ENCODE measurements around the gene ACHE.

Gene ACHE

DNA sequence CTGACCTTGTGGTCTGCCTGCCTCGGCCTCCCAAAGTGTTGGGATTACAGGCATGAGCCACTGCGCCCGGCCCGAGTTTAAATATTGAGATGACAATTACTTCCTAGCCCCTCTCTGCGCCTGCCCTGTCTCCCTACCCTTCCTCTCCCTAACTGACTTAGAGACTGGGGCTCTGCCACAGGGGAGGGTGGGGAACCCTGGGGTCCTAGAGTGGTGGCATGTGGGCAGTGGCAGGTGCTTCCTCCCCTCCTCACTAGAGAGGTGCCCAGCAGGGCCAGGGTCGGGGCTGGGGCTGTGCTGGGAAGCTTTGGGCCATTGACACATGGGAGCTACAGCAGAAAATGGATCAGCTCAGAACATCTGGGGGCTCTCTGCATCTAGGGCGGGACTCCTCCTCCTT, 7.0 kb upstream of the ACHE start (continued):
- TF ChIP-seq, protein P1, sequence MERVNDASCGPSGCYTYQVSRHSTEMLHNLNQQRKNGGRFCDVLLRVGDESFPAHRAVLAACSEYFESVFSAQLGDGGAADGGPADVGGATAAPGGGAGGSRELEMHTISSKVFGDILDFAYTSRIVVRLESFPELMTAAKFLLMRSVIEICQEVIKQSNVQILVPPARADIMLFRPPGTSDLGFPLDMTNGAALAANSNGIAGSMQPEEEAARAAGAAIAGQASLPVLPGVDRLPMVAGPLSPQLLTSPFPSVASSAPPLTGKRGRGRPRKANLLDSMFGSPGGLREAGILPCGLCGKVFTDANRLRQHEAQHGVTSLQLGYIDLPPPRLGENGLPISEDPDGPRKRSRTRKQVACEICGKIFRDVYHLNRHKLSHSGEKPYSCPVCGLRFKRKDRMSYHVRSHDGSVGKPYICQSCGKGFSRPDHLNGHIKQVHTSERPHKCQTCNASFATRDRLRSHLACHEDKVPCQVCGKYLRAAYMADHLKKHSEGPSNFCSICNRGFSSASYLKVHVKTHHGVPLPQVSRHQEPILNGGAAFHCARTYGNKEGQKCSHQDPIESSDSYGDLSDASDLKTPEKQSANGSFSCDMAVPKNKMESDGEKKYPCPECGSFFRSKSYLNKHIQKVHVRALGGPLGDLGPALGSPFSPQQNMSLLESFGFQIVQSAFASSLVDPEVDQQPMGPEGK (CRISPR knock-in tag; IDR thresholded peaks at IDR 0.05; ENCODE audit: borderline replicate concordance) = no peak
- TF ChIP-seq PPARA (CRISPR knock-in tag; IDR thresholded peaks at IDR 0.05; ENCODE audit: borderline replicate concordance) (no peak), ZNF8 (CRISPR knock-in tag; IDR thresholded peaks at IDR 0.05) (no peak), ARNTL (CRISPR knock-in tag; IDR thresholded peaks at IDR 0.05; ENCODE audit: borderline replicate concordance, low read depth) (no peak)

DNA sequence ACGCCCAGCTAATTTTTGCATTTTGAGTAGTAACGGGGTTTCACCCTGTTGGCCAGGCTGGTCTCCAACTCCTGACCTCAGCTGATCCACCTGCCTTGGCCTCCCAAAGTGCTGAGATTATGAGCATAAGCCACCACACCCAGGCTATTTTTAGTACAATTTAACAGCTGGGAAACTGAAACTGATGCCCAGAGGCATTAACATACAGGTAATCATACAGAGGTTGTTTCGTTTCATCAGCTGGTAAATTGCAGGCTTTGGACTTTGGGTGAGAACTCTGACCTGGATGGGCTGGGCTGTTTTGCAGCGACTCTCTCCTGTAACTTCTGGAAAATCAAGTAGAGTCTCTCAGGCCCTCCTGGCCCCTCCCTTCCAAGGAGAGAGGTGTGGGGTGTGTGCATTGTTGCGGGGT, 6.2 kb upstream of the ACHE start:
- ATAC-seq = no peak
- TF ChIP-seq ESRRG (CRISPR knock-in tag; IDR thresholded peaks at IDR 0.05) (no peak), ZFP30 (CRISPR knock-in tag; IDR thresholded peaks at IDR 0.05) (no peak), ARNTL (CRISPR knock-in tag; IDR thresholded peaks at IDR 0.05; ENCODE audit: borderline replicate concordance, low read depth) (no peak), RARB (CRISPR knock-in tag; IDR thresholded peaks at IDR 0.05) (no peak), ZNF70 (CRISPR knock-in tag; IDR thresholded peaks at IDR 0.05) (no peak), ZNF565 (CRISPR knock-in tag; conservative IDR thresholded peaks at IDR 0.05; ENCODE audit: low read depth) (no peak), ZNF8 (CRISPR knock-in tag; IDR thresholded peaks at IDR 0.05) (no peak), CSDC2 (CRISPR knock-in tag; IDR thresholded peaks at IDR 0.05) (no peak), OSR1 (CRISPR knock-in tag; IDR thresholded peaks at IDR 0.05) (no peak), GLIS3 (CRISPR knock-in tag; IDR thresholded peaks at IDR 0.05) (no peak), ISL1 (CRISPR knock-in tag; IDR thresholded peaks at IDR 0.05) (no peak), ZFP3 (CRISPR knock-in tag; IDR thresholded peaks at IDR 0.05) (no peak), TOX (CRISPR knock-in tag; IDR thresholded peaks at IDR 0.05; ENCODE audit: borderline replicate concordance) (no peak), SNAI2 (CRISPR knock-in tag; IDR thresholded peaks at IDR 0.05) (no peak)
- TF ChIP-seq, protein P1 (CRISPR knock-in tag; IDR thresholded peaks at IDR 0.05; ENCODE audit: borderline replicate concordance) = no peak
- TF ChIP-seq, protein P2, sequence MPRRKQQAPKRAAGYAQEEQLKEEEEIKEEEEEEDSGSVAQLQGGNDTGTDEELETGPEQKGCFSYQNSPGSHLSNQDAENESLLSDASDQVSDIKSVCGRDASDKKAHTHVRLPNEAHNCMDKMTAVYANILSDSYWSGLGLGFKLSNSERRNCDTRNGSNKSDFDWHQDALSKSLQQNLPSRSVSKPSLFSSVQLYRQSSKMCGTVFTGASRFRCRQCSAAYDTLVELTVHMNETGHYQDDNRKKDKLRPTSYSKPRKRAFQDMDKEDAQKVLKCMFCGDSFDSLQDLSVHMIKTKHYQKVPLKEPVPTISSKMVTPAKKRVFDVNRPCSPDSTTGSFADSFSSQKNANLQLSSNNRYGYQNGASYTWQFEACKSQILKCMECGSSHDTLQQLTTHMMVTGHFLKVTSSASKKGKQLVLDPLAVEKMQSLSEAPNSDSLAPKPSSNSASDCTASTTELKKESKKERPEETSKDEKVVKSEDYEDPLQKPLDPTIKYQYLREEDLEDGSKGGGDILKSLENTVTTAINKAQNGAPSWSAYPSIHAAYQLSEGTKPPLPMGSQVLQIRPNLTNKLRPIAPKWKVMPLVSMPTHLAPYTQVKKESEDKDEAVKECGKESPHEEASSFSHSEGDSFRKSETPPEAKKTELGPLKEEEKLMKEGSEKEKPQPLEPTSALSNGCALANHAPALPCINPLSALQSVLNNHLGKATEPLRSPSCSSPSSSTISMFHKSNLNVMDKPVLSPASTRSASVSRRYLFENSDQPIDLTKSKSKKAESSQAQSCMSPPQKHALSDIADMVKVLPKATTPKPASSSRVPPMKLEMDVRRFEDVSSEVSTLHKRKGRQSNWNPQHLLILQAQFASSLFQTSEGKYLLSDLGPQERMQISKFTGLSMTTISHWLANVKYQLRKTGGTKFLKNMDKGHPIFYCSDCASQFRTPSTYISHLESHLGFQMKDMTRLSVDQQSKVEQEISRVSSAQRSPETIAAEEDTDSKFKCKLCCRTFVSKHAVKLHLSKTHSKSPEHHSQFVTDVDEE (CRISPR knock-in tag; IDR thresholded peaks at IDR 0.05) = no peak
- TF ChIP-seq, protein P3, sequence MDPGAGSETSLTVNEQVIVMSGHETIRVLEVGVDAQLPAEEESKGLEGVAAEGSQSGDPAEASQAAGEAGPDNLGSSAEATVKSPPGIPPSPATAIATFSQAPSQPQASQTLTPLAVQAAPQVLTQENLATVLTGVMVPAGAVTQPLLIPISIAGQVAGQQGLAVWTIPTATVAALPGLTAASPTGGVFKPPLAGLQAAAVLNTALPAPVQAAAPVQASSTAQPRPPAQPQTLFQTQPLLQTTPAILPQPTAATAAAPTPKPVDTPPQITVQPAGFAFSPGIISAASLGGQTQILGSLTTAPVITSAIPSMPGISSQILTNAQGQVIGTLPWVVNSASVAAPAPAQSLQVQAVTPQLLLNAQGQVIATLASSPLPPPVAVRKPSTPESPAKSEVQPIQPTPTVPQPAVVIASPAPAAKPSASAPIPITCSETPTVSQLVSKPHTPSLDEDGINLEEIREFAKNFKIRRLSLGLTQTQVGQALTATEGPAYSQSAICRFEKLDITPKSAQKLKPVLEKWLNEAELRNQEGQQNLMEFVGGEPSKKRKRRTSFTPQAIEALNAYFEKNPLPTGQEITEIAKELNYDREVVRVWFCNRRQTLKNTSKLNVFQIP (CRISPR knock-in tag; IDR thresholded peaks at IDR 0.05; ENCODE audit: borderline replicate concordance, low read depth) = no peak

DNA sequence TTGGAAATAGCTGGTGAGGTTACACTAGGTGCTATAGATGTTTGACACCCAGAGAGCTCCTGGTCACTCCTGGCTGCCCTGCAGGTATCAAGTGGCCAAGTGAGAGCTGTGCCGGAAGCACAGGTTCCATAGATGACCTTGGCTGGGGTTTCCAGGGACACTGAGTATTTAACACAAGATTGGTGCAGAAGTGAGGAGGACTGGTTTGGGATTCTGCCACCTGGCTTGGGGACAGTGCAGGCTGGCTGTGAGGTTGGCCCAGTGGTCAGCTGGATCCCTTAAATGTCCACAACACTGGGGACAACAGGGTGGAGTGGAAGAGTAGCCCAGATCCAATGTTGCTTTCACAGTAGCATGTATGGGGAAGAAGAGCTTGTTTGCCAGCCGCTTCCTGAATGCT, 5.3 kb upstream of the ACHE start:
- ATAC-seq = no peak
- TF ChIP-seq, protein P4, sequence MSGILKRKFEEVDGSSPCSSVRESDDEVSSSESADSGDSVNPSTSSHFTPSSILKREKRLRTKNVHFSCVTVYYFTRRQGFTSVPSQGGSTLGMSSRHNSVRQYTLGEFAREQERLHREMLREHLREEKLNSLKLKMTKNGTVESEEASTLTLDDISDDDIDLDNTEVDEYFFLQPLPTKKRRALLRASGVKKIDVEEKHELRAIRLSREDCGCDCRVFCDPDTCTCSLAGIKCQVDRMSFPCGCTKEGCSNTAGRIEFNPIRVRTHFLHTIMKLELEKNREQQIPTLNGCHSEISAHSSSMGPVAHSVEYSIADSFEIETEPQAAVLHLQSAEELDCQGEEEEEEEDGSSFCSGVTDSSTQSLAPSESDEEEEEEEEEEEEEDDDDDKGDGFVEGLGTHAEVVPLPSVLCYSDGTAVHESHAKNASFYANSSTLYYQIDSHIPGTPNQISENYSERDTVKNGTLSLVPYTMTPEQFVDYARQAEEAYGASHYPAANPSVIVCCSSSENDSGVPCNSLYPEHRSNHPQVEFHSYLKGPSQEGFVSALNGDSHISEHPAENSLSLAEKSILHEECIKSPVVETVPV (CRISPR knock-in tag; IDR thresholded peaks at IDR 0.05) = no peak
- TF ChIP-seq ZNF70 (CRISPR knock-in tag; IDR thresholded peaks at IDR 0.05) (no peak), OSR1 (CRISPR knock-in tag; IDR thresholded peaks at IDR 0.05) (no peak), GLIS3 (CRISPR knock-in tag; IDR thresholded peaks at IDR 0.05) (no peak), TCF4 (CRISPR knock-in tag; IDR thresholded peaks at IDR 0.05; ENCODE audit: borderline replicate concordance) (no peak), SNAI2 (CRISPR knock-in tag; IDR thresholded peaks at IDR 0.05) (no peak), ZNF565 (CRISPR knock-in tag; conservative IDR thresholded peaks at IDR 0.05; ENCODE audit: low read depth) (no peak), ZC3H10 (CRISPR knock-in tag; IDR thresholded peaks at IDR 0.05) (no peak), ZFP3 (CRISPR knock-in tag; IDR thresholded peaks at IDR 0.05) (no peak), PPARA (CRISPR knock-in tag; IDR thresholded peaks at IDR 0.05; ENCODE audit: borderline replicate concordance) (no peak), ARNTL (CRISPR knock-in tag; IDR thresholded peaks at IDR 0.05; ENCODE audit: borderline replicate concordance, low read depth) (no peak), ZFP30 (CRISPR knock-in tag; IDR thresholded peaks at IDR 0.05) (no peak)
- TF ChIP-seq, protein P5, sequence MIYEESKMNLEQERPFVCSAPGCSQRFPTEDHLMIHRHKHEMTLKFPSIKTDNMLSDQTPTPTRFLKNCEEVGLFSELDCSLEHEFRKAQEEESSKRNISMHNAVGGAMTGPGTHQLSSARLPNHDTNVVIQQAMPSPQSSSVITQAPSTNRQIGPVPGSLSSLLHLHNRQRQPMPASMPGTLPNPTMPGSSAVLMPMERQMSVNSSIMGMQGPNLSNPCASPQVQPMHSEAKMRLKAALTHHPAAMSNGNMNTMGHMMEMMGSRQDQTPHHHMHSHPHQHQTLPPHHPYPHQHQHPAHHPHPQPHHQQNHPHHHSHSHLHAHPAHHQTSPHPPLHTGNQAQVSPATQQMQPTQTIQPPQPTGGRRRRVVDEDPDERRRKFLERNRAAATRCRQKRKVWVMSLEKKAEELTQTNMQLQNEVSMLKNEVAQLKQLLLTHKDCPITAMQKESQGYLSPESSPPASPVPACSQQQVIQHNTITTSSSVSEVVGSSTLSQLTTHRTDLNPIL (CRISPR knock-in tag; IDR thresholded peaks at IDR 0.05; ENCODE audit: low read depth) = no peak
- TF ChIP-seq, protein P3 (CRISPR knock-in tag; IDR thresholded peaks at IDR 0.05; ENCODE audit: borderline replicate concordance, low read depth) = no peak

Measured in SK-N-SH treated with all-trans-retinoic acid at 6 μM for 48 hours (cell line).